HG03280 (cell line): Measurements from ENCODE around the gene KCNK18.

Experiments
- ATAC-seq: cut with Tn5 transposase; IDR thresholded peaks from one replicate; pipeline ENCODE4 v1.9.1; 2021; ENCODE audit warnings: mild to moderate bottlenecking, moderate library complexity; ENCODE audit not compliant: unreplicated experiment

Gene KCNK18

DNA sequence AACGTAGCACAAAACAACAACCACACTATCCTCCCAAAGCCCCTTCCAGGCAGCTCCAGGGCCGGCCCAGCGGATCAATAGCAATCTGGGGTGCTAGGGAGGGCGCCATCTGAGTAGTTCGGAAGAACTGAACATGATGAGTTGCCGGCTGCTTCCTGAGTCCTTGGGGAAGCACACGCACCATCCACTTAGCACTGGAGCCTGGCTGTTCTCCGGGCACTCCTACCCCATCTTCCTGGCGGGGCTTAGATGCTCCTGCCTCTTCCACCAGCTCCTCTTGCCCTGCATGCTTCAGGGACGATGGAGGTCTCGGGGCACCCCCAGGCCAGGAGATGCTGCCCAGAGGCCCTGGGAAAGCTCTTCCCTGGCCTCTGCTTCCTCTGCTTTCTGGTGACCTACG, at the start of gene KCNK18:
TSS of gene KCNK18 (plus strand) at position 301 of the 400 bp plus-strand sequence. CDS start at position 301, 0 bp downstream.
- ATAC-seq = no peak

DNA sequence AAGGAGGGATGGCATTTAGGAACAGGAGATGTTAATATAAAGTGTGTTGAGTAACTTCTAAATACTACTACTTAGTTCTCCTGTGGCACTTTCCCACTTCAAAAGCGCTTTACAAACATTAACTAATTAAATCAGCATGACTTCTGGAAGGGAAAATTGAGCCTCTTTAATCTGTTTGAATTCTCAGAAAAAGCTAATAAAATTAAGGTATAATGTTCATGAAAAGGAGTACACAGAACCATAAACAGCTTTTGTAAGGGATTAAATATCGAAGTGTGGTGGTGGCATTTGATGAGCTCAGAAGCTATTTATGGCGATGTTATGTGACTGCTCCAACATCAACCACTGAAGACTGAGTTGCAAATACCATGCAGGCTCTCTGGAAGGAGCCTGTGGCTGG, 49.0 kb upstream of the KCNK18 start:
- no peak for ATAC-seq

DNA sequence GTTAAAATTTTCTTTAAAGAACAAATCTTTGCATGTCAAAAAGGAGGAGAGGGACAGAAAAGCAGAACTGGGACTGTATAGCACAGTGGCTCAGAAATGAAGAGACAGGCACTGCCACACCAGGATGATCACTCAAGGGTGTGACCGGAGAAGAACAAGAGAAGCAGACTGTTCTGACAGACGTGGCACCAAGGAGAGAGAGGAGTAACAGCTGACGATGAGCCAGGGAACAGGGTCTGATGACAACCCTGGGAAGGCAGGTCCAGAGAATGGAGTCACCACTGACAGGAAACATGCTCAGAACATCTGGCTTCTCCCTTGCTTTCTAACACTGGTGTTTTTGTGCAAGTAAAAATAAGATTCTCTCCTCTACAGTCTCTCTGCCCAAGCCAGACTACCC, 44.6 kb upstream of the KCNK18 start:
- ATAC-seq = no peak

DNA sequence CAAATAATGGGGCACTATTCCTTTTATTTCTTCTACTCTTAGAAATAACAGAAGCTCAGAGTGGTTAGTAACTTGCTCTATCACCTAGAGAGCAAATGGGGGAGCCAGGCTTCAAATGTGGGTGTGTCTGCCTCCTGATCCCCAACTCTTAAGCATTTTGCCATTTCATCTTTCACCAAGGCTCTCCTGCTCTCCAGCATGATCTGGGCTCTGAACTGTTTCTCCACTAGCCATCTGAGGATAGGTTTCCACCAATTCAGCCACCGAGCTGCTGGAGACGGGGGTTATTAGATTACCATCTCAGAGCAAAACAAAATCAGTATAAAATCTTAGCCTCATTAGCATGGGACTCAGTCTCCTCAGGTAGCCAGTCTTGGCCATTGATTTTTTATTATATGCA, 39.0 kb upstream of the KCNK18 start:
- no peak for ATAC-seq

DNA sequence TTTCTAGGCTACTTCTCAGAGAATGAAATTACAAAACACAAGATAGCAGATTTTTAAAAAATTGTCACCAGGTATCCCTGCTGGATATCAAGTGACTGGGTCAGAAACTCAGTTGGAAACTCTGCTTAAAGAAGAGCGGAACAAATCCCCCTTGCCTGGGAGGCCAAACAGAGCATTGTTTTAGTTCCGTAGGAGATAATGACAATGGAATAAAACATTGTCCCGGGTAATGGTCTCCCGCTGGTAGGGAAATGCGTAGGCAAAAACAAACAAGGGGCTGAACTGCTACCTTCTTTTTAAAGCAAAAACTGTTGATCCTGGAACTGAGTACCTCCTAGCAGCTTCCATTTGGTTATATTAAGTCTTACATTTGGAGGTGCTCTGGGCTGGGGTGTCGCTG, 37.9 kb upstream of the KCNK18 start:
- ATAC-seq = no peak

DNA sequence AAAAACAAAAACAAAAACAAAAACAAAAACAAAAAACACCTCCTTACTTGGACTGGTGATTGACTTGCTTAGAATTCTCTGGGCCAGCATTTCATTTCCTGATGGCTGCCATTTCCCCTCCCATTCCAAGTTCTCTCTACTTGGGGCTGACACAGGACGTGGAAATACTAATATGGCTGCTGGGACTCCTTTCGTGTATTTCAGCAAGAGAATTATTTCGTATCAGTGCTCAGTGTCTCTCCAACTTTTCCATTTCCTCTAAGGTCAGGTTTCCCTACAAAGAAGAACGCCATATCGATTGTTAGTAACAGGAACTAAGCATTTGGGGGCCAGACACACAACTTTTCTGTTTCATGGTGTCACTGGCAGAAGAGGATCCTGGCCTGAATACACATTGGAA, 36.7 kb upstream of the KCNK18 start:
- no peak for ATAC-seq

DNA sequence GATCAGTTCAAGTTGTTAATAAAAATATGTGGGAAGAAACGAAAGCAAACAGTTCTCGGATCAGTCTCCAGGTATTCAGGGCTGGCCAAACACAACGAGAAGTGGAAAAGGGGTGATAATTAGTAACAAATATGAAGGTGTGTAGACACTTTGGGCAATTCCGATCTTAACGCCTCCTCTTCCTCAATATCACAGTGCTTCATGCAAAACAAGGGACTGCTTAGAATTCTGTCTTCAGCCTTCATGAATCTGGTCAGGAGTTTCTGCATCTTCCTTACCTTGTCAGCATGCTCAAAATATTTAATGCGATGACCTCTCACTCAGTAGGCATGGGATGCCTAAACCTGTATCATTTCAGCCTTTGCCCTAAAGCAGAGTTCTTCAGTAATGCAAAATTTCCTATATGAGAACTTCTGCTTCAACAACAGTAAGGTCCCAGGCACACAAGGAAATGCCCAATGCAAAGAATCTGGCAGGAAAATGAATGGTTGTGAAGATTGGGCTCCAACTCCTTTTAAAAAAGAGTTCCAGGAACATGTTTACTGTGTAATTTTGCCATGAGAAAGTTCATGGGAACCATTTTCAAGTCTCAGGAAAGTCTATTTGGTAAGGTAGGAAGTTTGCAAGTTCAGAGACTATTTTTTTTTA, 35.8 kb upstream of the KCNK18 start:
- ATAC-seq = no peak

DNA sequence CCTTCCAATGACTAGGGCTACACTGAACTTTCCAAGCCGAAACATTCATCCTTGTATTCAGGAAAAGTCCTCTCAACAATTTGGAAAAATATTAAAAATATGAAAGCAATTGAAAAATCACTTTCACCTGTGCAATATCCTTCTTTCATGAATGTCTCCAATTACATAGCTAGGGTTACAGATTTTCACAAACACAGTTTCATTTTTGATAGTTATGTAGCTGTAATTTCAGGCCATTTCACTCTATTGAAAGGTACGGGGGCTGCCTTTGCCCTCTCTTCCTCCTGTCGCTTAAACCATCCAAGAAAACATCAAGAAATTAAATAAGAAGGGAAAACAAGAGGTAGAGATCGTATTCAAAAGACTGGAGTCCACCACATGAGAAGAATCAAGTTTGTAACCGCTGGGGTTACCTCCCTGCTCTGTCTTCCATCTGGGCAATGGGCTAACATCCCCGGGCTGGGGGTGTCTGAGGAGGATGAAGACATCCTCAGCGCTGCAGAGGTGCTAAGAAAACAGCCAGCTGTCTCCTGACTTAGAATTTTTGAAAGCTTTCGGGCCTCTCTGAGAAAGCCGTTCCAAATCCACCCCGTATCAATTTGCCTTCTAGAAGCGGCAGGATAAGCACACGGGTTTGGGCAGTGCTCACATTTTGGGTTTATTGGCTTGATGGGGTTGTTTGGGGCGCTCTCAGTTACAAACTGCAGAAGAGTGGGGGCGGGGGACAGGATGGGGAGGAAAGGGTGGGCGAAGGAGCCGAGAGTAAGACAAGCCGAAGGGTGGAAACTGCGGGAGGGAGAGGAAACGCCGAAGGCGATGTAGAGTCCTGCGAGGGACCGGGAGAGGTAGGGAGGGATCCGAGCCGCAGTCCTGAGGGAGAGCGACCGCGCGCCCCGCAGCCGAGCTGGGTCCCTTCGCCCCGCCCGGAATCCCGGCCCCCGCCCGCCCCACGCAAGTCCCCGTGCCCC, 34.9 kb upstream of the KCNK18 start:
- ATAC-seq = no peak

DNA sequence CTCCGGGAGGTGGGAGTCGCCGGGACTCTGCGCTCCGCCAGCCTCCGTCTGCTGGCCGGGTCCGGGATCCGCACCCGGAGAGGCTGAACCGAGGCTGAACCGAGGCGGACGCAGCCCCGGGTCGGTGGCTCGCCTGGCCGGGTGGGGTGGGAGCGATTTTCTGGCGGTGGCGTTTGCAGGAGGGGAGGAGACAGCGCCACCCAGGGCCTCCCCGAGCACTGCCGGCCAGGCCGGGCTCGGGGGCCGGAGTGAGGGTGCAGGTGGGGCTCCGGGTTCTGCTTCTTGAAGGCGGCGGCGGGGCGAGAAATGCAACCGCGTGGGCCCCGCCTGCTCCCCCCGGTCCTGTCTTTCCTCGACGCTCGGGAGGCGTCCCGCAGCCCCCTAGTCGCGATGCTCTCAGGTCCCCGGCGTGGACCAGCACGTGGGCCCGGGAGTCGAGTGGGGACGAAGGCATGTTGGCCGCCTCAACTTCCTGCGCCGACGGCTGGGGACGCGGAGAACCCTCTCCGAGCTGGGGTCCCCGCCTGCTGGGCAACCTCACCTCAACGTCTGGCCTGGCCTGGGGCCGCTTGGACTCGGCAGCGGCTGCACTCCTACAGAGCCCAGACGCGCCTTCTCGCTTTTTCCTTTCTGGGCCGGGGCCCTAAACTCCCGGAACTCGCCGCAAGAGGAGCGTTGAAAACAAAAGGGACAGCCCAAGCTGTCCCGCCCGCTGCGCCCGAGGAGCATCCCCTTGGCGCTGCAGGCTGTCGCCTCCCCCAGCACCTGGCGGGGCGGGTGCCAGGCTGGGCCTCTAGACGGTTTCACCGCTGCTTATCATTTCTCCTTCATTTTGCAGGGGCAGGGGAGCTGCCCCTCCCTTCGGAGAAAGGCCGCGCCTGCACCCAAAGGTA, 34.0 kb upstream of the KCNK18 start:
- no peak for ATAC-seq

DNA sequence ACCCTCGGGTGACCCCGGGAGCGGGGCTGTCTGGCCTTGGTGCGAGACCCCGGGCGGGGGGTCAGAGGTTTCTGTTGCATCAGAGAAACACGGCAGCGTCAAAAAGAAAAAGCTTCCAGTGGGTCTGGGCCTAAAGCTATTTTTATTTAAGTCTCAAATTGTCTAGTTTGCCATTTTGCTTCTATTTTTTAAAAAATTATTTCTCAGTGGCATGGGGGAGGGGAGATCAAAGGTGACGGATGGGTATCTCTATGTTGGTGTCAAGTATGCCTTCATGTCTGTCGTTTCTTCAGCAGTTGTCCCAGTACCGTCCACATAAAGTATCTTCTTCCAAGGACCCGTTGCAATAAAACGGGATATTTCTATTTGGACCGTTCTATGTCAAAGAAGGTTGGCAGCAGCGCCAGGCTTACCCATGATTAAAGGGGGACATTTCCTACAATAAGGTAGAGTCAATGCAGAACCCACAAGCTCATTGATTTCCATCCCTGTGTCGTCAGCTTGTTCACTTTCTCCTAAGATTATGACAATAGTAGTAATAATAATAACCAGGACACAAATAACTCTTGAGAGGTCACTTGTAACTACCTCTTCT, 33.2 kb upstream of the KCNK18 start:
- ATAC-seq = no peak

DNA sequence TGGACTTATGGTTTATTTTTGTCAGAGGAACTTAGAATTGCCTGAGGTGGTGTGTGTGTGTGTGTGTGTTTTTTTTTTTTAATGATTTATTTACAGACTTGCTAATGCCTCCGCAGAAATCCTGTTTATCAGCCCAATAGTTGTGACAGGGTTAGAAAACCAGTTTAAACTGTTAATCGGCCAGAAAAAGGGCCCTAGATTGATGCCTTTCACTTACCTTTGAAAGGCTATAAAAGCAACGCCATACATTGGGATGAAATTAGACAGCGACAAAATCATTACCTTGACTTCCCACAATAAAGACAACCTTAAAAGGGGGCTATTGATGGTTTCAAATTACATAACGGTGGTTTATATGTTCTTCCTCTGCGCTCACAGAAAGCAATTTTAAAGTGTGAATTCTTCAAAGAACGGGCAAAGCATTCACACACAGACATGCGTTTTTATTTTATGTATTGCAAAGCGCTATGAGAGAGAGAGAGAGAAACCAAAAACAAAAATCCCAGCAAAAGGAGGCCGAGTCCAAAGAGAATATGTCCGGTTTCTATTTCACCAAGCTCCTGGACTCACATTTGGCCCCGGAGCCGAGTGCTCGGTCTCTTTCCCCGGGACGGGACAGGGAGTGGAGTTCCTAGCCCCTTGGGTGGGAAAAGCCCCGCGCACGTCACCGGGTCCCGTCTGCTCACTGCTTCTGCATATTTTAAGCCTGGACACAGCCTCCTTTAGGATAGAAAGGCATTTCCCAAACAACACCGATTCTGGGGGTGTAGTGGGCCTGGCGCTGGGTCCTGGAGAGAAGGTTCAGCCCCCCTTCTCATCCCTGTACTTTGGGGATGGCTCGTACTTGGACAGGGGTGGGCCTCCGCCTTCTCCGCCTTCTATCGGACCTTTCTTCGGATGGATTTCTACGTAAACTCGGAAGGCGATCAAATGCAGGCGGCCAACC, 32.4 kb upstream of the KCNK18 start:
- no peak for ATAC-seq

DNA sequence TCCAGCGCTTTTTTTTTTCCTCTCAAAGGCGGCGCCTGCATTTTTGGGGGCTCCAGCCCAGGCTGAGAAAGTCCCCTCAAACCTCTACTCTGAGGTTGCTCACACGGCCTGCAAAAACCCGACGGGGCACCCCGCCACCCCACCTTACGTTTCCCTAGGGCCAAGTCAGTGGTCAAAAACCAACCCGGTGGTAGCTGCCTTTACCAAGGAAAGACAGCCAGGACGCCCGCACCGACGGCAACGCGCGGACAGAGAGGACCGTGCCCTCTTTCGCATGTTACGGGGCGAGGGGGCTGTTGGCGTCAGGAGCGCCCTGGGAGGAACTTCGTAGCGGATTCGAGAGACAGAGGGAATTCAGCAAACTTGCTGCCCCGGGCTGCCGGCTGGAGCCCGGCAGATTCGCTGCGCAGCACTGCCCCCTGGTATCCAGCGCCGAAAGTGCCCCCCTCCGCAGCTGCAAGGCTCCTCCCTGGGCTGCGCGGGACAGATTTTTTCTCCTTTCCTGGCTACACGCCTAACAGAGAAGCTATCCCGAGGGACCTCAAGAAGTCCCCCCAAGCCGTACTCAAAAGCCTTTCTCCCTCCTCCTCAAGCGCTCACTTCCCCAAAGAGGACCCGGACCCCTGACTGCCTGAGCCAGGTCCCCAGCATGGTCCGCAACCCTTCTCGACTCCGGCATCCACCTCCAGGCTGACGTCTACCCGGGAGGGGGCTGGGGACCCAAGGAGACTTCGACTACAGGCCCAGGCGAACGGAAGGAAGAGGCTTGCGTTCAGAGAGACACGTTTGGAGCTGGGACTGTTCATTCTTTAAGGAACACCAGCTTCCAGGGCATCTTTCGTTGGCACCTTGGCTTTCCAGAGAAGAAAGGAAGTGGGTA, 31.5 kb upstream of the KCNK18 start:
- no peak for ATAC-seq

DNA sequence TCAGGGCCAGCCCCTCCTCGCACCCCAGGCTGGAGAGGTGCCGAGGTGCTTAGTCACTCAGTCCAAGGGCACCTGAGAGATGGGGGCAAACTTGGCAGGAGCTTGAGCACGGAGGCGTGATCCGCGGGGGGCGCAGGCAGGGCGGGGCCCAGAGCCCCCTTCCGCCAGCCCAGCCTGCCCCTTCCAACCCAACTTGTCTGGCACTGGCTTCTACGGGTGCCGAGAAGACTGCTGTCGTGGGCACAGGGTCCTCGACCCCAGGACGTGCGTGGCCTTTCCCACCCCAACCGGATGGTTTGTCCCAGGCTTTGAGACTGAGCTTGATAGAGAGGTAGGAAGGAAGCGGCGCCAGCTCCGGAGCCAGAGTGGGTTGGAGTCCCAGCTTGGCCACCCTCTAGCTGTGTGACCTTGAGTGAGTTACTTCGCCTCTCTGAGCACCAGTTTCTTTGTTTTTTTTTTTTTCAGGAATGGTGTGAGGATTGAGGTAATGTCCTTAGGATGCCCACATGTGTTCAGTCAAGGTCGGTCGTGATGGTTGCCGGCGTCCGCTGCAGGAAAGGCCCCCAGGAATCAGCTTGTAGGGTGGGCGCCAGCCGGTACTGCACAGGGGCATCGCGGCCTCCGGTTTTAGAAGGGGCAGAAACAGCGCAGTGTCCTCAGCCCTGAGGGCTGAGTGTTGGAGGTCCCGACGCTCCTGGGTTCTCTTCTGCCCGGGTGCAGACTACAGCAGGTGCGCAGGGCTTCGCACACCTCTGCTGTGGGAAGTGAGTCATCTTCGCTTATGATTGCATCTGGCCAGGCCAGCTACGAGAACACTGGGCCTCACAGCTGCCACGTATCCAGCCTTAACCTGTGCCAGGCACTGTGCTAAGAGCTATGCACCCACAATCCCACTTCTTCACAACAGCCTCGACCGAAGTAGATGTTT, 30.6 kb upstream of the KCNK18 start:
- ATAC-seq = no peak

DNA sequence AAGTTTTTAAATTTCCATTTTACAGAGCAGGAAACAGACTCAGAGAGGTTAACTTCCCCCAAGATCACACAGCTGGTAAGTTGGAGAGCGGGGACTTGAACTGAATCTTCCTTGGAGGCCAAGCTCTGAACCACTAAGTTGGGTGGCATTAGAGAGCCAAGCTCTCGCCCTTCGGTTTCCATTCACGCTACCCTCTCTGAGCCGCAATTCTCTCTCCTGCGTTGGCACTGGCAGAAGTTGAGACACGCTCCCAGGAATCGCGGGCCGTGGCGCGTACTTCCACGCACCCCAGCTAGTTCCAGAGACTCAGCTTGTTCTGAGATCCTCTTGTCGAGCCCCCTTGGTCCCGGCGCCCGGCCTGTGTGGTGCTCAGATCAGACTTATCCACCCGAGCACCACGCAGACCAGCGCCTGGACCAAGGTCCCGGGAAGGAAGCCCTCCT, 29.9 kb upstream of the KCNK18 start:
- no peak for ATAC-seq

DNA sequence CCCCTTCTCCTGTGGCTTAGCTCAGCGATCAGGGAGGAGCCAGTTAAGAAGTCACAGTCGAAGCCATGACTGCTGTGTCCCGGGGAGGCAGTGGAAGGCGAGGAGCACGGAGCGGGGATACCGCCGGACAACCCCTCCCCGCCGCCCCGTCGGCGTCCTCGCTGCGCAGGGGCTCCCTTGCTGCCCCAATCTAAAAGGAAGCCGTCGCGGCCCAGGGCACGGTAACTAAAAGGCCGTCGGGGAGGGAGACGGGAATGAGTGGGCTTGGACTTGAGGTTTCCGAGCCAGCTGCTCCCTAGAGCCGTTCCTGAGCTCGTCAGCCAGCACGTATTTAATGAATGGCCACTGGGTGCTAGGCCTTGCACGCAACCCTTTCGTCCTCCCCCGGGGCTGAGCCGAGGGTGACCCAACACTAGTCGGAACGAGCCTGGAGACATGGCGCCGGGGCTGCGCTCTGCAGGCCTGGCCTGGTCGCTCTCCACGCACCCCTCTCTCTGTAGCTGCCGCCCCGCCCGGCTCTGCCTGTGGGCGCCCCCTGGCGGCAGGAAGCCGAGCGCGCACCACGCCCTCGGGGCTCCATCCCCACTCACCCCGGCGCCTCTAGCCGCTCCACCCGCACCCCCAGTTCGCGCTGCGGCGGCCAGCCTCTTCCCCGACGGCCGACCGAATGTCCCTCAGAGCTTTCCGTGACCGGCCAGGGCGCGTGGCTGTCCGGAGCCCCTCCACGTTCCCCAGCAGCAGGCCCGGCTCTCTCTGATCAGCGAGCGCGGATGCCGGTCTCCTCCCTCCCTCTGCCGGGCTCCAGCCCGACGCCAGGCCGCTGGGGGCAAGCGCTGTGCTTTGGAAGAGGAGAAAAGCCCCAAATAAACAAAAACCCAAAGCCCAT, 29.3 kb upstream of the KCNK18 start:
- ATAC-seq = peak; percentile 84

DNA sequence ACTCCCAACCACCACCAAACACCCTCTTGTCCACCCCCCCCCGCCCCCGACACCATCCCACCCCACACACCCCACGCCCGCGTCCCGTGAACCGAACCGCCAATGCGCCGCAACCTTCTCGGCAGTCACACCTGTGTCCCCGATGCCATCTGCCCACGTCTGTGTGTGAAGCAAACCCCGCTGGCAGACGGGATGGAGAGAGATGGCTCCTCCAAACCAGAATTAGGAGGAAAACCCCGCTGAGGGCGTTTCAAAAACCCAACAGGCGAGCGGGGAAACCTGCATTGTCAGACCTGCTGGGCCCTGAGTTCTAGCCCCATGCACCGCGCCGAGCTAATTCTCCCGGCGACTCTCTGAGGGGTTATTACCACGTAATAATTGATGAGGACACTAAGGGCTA, 28.6 kb upstream of the KCNK18 start:
- no peak for ATAC-seq

DNA sequence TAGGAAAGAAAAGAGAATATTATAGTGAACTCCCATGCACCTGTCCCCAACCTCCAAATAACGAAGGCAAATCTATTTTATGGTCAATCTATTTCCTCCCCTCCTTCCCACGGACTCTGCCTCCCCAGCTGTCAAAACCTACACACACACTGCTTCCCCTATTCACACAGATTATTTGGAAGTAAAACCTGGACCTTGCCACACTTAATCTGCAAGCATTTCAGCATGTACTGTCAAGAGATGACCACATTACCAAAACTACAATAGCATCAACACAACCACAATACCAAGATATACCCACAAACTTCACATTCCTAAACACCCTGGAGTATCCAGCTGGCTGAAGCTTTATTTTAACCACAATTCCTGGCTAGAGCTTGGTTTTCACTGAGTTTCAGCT, 27.8 kb upstream of the KCNK18 start:
- ATAC-seq = no peak
